SU-DHL-6 (cell line): Measurements from ENCODE around the gene RNPC3.
"Not testable (repeated sequence)": the region's sequence is repeated elsewhere in the genome, so short reads cannot be mapped to it uniquely, and the experiment has no call there.

Experiments
- EZH2phosphoT487 ChIP-seq: fragments of 200-600 bp; sonication (generic), shearing (Covaris generic); conservative IDR thresholded peaks from 2 replicates; pipeline ENCODE4 v1.6.1; 2018; ENCODE audit warnings: mild to moderate bottlenecking, antibody characterized with exemption, low read length, moderate library complexity, mixed read lengths
- TF ChIP-seq, protein P1 (sequence below): fragments of 200-600 bp; sonication (generic); IDR thresholded peaks from one replicate; pipeline ENCODE4 v1.5.1; 2017; ENCODE audit warnings: antibody characterized with exemption, mild to moderate bottlenecking, low read length, moderate library complexity; ENCODE audit not compliant: insufficient read depth, poor library complexity, severe bottlenecking

GRCh38 chr1:103576784-103577183, 51.3 kb downstream of the RNPC3 start:
- TF ChIP-seq, protein P1, sequence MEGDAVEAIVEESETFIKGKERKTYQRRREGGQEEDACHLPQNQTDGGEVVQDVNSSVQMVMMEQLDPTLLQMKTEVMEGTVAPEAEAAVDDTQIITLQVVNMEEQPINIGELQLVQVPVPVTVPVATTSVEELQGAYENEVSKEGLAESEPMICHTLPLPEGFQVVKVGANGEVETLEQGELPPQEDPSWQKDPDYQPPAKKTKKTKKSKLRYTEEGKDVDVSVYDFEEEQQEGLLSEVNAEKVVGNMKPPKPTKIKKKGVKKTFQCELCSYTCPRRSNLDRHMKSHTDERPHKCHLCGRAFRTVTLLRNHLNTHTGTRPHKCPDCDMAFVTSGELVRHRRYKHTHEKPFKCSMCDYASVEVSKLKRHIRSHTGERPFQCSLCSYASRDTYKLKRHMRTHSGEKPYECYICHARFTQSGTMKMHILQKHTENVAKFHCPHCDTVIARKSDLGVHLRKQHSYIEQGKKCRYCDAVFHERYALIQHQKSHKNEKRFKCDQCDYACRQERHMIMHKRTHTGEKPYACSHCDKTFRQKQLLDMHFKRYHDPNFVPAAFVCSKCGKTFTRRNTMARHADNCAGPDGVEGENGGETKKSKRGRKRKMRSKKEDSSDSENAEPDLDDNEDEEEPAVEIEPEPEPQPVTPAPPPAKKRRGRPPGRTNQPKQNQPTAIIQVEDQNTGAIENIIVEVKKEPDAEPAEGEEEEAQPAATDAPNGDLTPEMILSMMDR: not testable (repeated sequence)
- not testable (repeated sequence) for TF ChIP-seq EZH2phosphoT487
